IPS-20b (cell line): ENCODE measurements around the gene C1GALT1C1L.
"Not testable (repeated sequence)": the region's sequence is repeated elsewhere in the genome, so short reads cannot be mapped to it uniquely, and the experiment has no call there.

ENCODE experiments used
- H3K27ac ChIP-seq: one replicate; pipeline ENCODE4 v1.5.1; 2013; ENCODE audit warnings: low read length
- H3K27me3 ChIP-seq: 2 replicates; pipeline ENCODE4 v1.6.1; 2013; ENCODE audit warnings: mild to moderate bottlenecking, low read length, inconsistent platforms; ENCODE audit not compliant: insufficient read depth
- H3K36me3 ChIP-seq: 2 replicates; pipeline ENCODE4 v1.6.1; 2013; ENCODE audit warnings: low read depth, mild to moderate bottlenecking, inconsistent platforms, low read length, moderate library complexity; ENCODE audit not compliant: insufficient read depth
- H3K4me1 ChIP-seq: 2 replicates; pipeline ENCODE4 v1.6.1; 2013; ENCODE audit warnings: mild to moderate bottlenecking, control low read depth, inconsistent platforms, low read length, moderate library complexity; ENCODE audit not compliant: insufficient read depth
- H3K4me3 ChIP-seq: 2 replicates; pipeline ENCODE4 v1.5.1; 2013; ENCODE audit warnings: mild to moderate bottlenecking, low read length, inconsistent platforms
- H3K9ac ChIP-seq: 2 replicates; pipeline ENCODE4 v1.6.1; 2013; ENCODE audit warnings: low read depth, mild to moderate bottlenecking, inconsistent platforms, low read length, moderate library complexity
- H3K9me3 ChIP-seq: 2 replicates; pipeline ENCODE4 v1.6.1; 2013; ENCODE audit warnings: mild to moderate bottlenecking, low read depth, low read length, inconsistent platforms; ENCODE audit not compliant: insufficient read depth

Gene C1GALT1C1L

DNA sequence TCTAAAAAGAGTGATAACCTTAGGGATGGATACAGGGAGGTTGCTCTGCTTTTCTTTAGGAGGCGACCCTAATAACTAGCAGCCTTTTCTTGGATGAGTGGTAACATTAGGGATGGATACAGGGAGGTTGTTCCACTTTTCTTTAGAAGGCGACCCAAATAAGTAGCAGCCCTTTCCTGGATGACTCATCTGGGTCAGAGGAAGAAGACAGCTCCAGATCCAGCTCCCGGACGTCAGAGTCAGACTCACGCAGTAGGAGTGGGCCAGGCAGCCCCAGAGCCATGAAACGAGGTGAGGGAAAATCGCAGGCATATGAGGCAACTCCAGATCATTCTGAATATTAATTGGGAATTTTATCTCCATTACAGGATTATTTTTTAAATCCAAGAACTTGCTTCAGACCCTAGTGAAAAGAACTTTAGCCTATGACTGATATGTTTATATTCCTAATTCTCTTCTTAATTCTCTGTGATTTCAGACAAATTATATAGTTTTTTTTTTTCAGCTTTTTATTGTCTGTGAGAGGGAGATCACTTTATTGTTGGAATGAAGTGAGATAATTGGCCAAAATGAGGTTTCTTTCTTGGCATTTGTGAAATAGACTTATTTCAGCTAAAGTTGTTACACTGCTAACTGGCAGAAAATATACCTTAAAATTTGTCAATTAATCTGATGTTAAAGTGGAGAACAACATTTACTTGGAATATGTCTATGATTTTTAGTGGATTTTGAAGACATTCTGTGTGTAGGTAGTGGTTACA lies 31.2 kb upstream of the C1GALT1C1L start:
- H3K36me3 ChIP-seq, result no peaks in the 10 kb centered on the region
- H3K4me1 ChIP-seq, result no peaks in the 10 kb centered on the region
- H3K9ac ChIP-seq, result no peak overlapping the region
- no peak overlapping the region for H3K27ac ChIP-seq
- no peaks in the 10 kb centered on the region for H3K27me3 ChIP-seq
- no peaks in the 10 kb centered on the region for H3K9me3 ChIP-seq
- H3K4me3 ChIP-seq, result no peak overlapping the region

DNA sequence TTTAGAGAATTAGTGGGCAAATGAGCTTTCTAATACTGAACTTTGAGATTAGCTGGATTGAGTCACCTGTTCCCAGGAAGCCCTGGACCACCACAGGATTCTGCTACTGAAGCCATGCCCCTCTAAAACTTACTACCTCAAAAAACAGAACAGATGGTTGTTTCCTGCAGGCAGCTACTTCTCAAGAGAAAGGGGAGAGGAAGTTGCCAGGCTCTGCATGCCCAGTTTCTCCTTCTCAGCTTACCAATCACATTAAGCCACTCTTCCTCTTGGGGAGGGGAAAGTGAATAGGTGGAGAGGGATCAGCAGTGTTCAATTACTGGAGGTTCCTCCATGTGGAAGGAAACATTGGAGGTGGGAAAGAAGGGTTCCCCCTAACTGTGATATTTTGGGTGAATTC lies 24.9 kb upstream of the C1GALT1C1L start:
- no peak overlapping the region for H3K4me3 ChIP-seq
- H3K4me1 ChIP-seq, result no peaks in the 10 kb centered on the region

DNA sequence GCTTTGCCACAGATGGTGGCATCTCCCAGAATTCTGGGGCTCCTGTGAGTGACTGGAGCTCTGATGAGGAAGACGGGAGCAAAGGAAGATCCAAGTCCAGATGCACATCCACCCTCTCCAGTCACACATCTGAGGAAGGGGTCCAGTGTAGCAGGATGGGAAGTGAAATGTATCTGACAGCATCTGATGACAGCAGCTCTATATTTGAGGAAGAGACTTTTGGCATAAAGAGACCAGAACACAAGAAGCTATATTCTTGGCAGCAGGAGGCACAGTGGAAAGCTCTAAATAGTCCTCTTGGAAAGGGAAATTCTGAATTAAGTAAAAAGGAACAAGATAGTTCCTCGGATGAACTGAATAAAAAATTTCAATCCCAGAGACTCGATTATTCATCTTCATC lies 23.5 kb upstream of the C1GALT1C1L start:
- no peaks in the 10 kb centered on the region for H3K9me3 ChIP-seq
- H3K4me1 ChIP-seq, result no peaks in the 10 kb centered on the region
- no peak overlapping the region for H3K9ac ChIP-seq
- no peaks in the 10 kb centered on the region for H3K36me3 ChIP-seq
- H3K27me3 ChIP-seq, result no peaks in the 10 kb centered on the region
- no peak overlapping the region for H3K27ac ChIP-seq
- no peak overlapping the region for H3K4me3 ChIP-seq

More for the DNA sequence above, 24.9 kb upstream of the C1GALT1C1L start:
- Histone ChIP-seq H3K36me3 (no peaks in the 10 kb centered on the region), H3K9ac (no peak overlapping the region), H3K27ac (no peak overlapping the region), H3K27me3 (no peaks in the 10 kb centered on the region), H3K9me3 (no peaks in the 10 kb centered on the region)

DNA sequence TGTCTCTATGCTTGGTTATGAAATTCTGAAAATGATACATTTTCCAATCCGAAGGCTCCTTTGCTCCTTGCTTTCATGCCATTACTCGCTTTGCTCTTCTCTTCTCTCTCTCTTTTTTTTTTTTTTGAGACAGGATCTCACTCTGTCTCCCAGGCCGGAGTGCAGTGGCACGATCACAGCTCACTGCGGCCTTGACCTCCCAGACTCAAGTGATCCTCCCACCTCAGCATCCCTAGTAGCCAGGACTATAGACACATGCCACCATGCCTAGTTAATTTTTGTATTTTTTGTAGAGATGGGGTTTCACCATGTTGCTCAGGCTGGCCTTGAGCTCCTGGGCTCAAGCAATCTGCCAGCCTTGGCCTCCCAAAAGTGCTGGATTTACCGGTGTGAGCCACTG lies 21.9 kb upstream of the C1GALT1C1L start:
- H3K9me3 ChIP-seq, H3K36me3 ChIP-seq, H3K27ac ChIP-seq, H3K4me1 ChIP-seq, H3K4me3 ChIP-seq, H3K9ac ChIP-seq, H3K27me3 ChIP-seq: not testable (repeated sequence)

DNA sequence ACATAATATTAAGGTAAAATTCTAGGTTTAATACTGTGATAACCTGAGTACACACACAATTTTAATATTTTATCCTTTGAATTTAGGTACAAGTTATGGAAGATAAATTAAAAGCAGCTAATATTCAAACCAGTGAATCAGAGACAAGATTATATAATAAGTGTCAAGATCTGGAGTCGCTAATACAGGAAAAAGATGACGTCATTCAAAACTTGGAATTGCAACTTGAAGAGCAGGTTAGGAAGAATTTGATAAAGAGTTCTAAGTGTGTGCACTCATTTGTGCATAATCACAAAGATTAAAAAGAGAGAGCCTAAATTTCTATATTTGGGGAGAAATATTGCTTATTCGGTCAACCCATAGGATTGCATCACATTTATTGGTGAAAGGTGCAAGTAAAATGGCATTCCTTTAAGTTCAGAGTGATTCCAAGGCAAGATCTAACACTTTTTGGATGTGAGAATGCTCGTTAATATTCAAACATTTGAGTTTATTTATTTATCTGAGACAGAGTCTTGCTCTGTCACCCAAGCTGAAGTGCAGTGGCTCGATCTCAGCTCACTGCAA lies 16.3 kb upstream of the C1GALT1C1L start:
- Histone ChIP-seq H3K36me3 (no peaks in the 10 kb centered on the region), H3K4me1 (no peaks in the 10 kb centered on the region), H3K27me3 (no peaks in the 10 kb centered on the region), H3K9ac (no peak overlapping the region), H3K4me3 (no peak overlapping the region), H3K27ac (no peak overlapping the region), H3K9me3 (no peaks in the 10 kb centered on the region)

DNA sequence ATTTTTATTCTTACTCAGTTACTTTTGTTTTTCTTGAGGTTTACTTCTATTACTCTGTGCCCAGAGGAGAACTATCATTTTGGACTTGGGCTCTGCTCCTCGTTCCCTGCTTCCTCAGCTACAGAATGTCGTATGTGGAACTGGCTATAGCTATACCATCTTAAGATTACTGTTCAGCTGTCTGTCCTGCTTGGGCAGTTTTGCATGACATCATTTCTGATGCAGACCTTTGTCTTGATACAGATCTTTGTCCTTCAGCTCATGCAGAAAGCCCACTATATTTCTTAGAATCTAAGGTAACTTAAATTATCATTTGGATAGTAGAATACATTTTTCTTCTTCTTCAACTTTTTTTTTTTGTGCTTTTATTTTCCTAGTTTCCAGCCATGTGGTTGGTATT lies 13.8 kb upstream of the C1GALT1C1L start:
- no peaks in the 10 kb centered on the region for H3K27me3 ChIP-seq
- no peak overlapping the region for H3K9ac ChIP-seq
- H3K4me1 ChIP-seq, result no peaks in the 10 kb centered on the region
- no peak overlapping the region for H3K4me3 ChIP-seq
- no peaks in the 10 kb centered on the region for H3K36me3 ChIP-seq
- no peaks in the 10 kb centered on the region for H3K9me3 ChIP-seq
- H3K27ac ChIP-seq, result no peak overlapping the region

DNA sequence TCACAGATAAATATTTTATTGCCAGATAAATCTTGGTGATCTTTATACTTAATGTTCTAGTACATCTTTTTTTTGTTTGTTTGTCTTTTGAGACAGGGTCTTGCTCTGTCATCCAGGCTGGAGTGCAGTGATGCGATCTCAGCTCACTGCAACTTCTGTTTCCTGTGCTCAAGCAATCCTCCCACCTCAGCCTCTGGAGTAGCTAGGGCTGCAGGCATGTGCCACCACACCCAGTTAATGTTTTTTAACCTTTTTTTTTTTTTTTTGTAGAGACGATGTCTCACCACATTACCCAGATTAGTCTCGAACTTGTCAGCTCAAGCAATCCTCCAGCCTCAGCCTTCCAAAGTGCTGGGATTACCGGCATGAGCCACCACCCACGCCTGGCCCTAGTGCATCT lies 9.1 kb upstream of the C1GALT1C1L start:
- Histone ChIP-seq H3K36me3 (no peaks in the 10 kb centered on the region), H3K9ac (no peak overlapping the region), H3K4me1 (no peaks in the 10 kb centered on the region), H3K27me3 (no peaks in the 10 kb centered on the region), H3K4me3 (no peak overlapping the region), H3K9me3 (no peaks in the 10 kb centered on the region), H3K27ac (no peak overlapping the region)

DNA sequence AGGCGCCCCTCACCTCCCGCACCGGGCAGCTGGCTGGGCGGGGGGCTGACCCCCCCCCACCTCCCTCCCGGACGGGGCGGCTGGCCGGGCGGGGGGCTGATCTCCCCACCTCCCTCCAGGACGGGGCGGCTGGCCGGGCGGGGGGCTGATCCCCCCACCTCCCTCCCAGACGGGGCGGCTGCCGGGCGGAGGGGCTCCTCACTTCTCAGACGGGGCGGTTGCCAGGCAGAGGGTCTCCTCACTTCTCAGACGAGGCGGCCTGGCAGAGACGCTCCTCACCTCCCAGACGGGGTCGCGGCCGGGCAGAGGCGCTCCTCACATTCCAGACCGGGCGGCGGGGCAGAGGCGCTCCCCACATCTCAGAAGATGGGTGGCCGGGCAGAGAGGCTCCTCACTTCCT lies 1.6 kb upstream of the C1GALT1C1L start:
- not testable (repeated sequence) for H3K4me3 ChIP-seq, H3K4me1 ChIP-seq, H3K27me3 ChIP-seq, H3K36me3 ChIP-seq, H3K27ac ChIP-seq, H3K9ac ChIP-seq, H3K9me3 ChIP-seq

DNA sequence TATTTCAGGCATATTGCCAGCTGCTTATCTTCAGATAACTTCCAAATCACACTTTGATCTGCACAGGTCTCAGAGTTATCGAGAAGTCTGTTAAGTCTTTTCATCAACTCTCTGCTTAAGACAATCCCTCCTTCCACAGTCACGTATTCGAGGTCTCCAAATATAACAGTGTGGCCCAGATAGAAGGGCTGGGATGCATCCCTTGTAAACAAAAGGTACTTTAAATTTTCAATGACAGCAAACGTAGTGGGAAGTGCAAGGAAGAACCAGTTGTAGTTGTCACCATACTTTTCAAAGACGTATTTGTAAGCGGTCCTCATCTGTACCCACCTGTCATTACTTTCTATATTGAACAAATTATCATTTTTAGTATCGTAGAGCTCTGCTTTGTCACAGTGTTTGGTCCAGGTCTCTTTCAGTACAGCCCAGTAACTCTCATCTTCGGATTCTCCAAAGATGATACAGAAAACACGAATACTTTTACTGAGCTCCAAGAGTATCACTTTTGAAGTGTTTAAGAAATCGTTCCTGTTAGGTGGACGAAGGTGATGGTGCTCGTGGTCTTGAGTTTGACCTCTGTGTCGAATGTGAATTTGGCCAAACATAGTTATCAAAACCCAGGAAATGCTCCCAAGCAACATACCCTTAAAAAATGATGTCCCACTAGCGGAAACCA lies 445 bp downstream of the C1GALT1C1L start:
- Histone ChIP-seq H3K9ac (no peak overlapping the region), H3K36me3 (no peaks in the 10 kb centered on the region), H3K4me3 (no peak overlapping the region), H3K27ac (no peak overlapping the region), H3K27me3 (no peaks in the 10 kb centered on the region), H3K9me3 (peaks cover 7% of the 10 kb centered on the region; the same call in 1 of the 2 replicates), H3K4me1 (no peaks in the 10 kb centered on the region)

DNA sequence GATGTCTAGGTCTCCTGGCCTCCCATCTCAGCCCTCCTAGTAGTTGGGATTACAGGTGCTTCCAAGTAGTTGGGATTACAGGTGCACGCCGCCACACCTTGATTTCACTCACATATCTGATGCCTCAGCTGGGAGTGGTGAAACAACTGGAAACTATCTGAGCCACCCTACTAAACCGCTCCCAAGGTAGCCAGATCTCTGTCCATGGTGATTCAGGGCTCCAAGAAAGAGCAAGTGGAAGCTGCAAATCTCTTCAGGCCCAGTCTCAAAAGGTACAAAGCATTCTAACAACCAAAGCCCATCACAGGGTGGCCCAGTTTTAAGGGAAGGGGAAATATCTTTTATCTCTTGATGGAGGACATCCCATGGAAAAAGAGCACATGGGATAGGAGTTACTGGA lies 19.0 kb downstream of the C1GALT1C1L start:
- Histone ChIP-seq H3K9me3 (no peaks in the 10 kb centered on the region), H3K36me3 (no peaks in the 10 kb centered on the region), H3K9ac (no peak overlapping the region), H3K4me3 (no peak overlapping the region), H3K27me3 (no peaks in the 10 kb centered on the region), H3K4me1 (no peaks in the 10 kb centered on the region), H3K27ac (no peak overlapping the region)

DNA sequence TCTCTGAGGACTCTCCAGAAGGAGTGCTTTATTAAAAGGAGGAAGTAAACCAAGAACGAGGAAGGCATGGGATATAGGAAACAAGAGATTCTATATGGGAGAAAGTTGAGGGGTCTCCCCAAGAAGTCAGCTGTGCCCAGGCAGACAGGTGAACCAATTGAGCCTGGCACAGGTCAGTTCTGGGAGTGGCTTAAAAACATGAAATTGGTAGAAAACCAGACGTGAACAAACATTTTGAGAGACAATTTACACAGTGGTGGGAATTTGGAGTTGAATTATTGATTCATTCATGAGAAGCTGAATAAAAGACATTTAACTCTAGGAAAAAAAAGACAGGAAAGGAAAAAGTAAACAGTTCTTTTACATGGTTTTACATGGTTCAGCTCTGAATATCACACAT lies 22.7 kb downstream of the C1GALT1C1L start:
- no peak overlapping the region for H3K27ac ChIP-seq
- no peak overlapping the region for H3K4me3 ChIP-seq
- no peaks in the 10 kb centered on the region for H3K36me3 ChIP-seq
- H3K9ac ChIP-seq, result no peak overlapping the region
- no peaks in the 10 kb centered on the region for H3K9me3 ChIP-seq
- peaks cover 5% of the 10 kb centered on the region; the same call in 1 of the 2 replicates for H3K4me1 ChIP-seq
- H3K27me3 ChIP-seq, result no peaks in the 10 kb centered on the region
